ENCODE results near the gene ZC3H12A. TPM values are rescaled to one million over a fixed set of nuclear protein-coding genes. Genes with fewer than 3 reads are reported as not detected.

Gene ZC3H12A
- total and polyA plus RNA-seq, 10 donors: 9.7 to 33.1 (median 19.8) TPM

DNA sequence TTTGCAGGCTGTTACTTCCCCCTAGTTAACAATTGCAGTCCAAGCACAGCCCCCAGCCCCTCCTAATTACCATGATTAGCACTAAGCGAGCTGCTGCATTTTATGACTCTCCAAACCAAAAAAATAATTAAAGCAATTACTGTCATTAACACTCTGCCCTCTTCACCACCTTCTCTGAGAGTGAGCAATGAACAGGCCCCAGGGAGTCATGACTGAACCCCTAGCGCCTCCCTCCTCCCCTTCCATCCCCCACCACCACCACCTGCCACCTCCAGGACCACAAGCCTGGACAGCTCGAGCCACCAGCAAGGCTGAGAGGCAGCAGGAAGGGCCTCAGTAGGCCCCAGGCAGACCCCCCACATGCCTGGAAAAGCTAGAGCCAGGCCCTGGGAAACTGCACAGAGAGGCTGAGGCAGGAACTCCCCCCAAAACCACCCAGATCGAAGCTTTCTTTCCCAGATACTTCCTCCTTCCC is 35.5 kb upstream of the ZC3H12A start:
- Histone ChIP-seq H3K4me1 (peaks cover 0 to 4% (median 0%) of the 10 kb centered on the region in 6 donors), H3K9me3 (no peaks in the 10 kb centered on the region), H3K4me3 (no peak overlapping the region), H3K27me3 (replicated peaks in 1 of 7) (peaks cover 0 to 48% (median 0%) of the 10 kb centered on the region in 7 donors), H3K36me3 (no peaks in the 10 kb centered on the region), H3K27ac (no peak overlapping the region)
- no peak for TF ChIP-seq POLR2A (IDR thresholded peaks at IDR 0.05)
- TF ChIP-seq POLR2AphosphoS5 (IDR thresholded peaks at IDR 0.05): no peak
- no peak for TF ChIP-seq CTCF (IDR thresholded peaks at IDR 0.05 in 8 of 11, conservative IDR thresholded peaks at IDR 0.05 in 3 of 11)
- WGBS, 5 donors: 39 to 46% (median 43%) methylated on average over 4 of the region's 4 CpGs
- intact Hi-C loops (cut with DNase I; ENCODE audit: low total_unique reads): loop anchor here (10.0 kb wide), 1 partner anchor 884 kb away; no protein-coding TSS in a partner anchor
- no peak for DNase-seq

DNA sequence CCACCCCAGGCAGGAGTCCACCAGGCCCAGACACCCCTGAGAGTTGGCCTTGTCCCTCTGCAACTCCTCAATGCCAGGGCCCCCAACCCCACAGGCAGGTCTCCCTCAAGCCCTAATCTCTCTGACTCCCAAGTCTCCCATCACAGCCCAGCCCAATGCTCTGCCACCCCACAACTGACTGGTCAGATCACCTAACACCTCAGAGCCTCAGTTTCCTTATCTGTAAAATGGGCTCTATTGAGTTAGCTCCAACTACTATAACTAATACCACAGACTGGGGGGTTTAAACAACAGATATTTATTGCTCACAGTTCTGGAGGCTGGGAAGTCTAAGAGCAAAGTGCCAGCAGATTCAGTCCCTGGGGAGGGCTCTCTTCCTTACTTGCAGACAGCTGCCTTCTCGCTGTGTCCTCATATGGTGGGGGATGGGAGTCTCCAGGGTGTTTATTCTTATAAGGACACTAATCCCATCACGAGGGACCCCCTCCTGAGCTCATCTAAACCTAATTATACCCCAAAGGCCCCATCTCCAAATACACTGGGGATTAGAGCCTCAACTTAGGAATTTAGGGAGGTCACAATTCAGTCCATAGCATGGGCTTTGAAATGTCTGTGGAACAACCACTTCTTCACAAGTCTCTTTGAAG is 34.9 kb upstream of the ZC3H12A start:
- 35 to 45% (median 42%) methylated on average over 2 of the region's 2 CpGs for WGBS, 5 donors
- Histone ChIP-seq H3K27me3 (replicated peaks in 1 of 7) (peaks cover 0 to 44% (median 0%) of the 10 kb centered on the region in 7 donors), H3K9me3 (no peaks in the 10 kb centered on the region), H3K4me1 (no peaks in the 10 kb centered on the region), H3K27ac (no peak overlapping the region), H3K4me3 (no peak overlapping the region), H3K36me3 (no peaks in the 10 kb centered on the region)
- TF ChIP-seq POLR2A (IDR thresholded peaks at IDR 0.05): no peak
- no peak for TF ChIP-seq POLR2AphosphoS5 (IDR thresholded peaks at IDR 0.05)
- TF ChIP-seq CTCF (IDR thresholded peaks at IDR 0.05 in 8 of 11, conservative IDR thresholded peaks at IDR 0.05 in 3 of 11): no peak
- intact Hi-C loops (cut with DNase I; ENCODE audit: low total_unique reads): loop anchor here (10.0 kb wide), 1 partner anchor 885 kb away; no protein-coding TSS in a partner anchor
- no peak for DNase-seq

DNA sequence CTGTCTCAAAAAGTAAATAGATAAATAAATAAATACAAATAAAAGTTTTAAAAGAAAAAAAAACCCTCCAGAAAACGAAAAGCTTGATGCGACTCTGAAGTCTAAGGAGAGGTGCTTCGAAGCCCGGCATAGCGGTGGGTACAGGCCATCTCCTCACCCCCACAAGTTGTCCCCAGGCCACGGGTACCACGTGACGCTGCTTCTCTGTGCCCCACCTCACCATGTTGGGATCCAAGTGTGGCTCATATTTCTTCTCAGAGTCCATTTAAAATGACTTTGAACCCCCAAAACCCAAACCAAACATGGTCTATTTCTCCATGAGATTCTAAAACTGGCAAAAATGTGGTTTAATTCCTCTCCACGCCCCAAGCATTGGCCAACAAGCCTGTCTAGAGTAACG is 32.9 kb upstream of the ZC3H12A start:
- no peak for DNase-seq

More for the DNA sequence above, 32.9 kb upstream of the ZC3H12A start:
- no peak overlapping the region for H3K27ac ChIP-seq
- peaks cover 0 to 32% (median 0%) of the 10 kb centered on the region in 7 donors for H3K27me3 ChIP-seq (replicated peaks in 1 of 7)
- no peaks in the 10 kb centered on the region for H3K4me1 ChIP-seq
- no peaks in the 10 kb centered on the region for H3K9me3 ChIP-seq
- H3K4me3 ChIP-seq: no peak overlapping the region
- 82 to 88% (median 86%) methylated on average over 10 of the region's 10 CpGs for WGBS, 5 donors
- H3K36me3 ChIP-seq: no peaks in the 10 kb centered on the region
- intact Hi-C loops (cut with DNase I; ENCODE audit: low total_unique reads): no loop called here
- no peak for TF ChIP-seq CTCF (IDR thresholded peaks at IDR 0.05 in 8 of 11, conservative IDR thresholded peaks at IDR 0.05 in 3 of 11)
- no peak for TF ChIP-seq POLR2A (IDR thresholded peaks at IDR 0.05)
- no peak for TF ChIP-seq POLR2AphosphoS5 (IDR thresholded peaks at IDR 0.05)
